Activated T-cell treated with anti-CD3 and anti-CD28 coated beads, Interleukin-2, amount 50 U/mL, for 4 hours (primary cell): ENCODE data around the gene AGBL1. TPM values are rescaled to one million over a fixed set of nuclear protein-coding genes. Genes with fewer than 3 reads are reported as not detected.

Source experiments
- ATAC-seq, 2 donors: fragments of 200-7000 bp; cut with Tn5 transposase; one replicate each; pipeline ENCODE4 v1.10.0; 2021
- DNase-seq: peaks from one replicate; pipeline ENCODE4 v3.0.0-alpha.2; 2020
- H3K27me3 Mint-ChIP-seq: one replicate; pipeline ENCODE4 v1.8.0; 2021; ENCODE audit warnings: low read depth, mixed read lengths
- H3K36me3 Mint-ChIP-seq: one replicate; pipeline ENCODE4 v1.8.0; 2022; ENCODE audit warnings: mixed read lengths; ENCODE audit not compliant: insufficient read depth
- H3K4me1 Mint-ChIP-seq: one replicate; pipeline ENCODE4 v1.8.0; 2021; ENCODE audit warnings: low read depth, mixed read lengths
- H3K4me3 Mint-ChIP-seq: one replicate; pipeline ENCODE4 v1.8.0; 2021; ENCODE audit warnings: mild to moderate bottlenecking, moderate library complexity, mixed read lengths
- H3K9me3 Mint-ChIP-seq: one replicate; pipeline ENCODE4 v1.8.0; 2021; ENCODE audit warnings: mixed read lengths
- total RNA-seq, 3 donors: library from RNA; stranded (reverse); gene quantifications; one replicate each; pipeline ENCODE4 v1.2.1, GENCODE V29; 2021

AGBL1 gene
- total RNA-seq, 3 donors from 2014 or later = 0.05 TPM; not detected in 2

- no peak overlapping the region for H3K4me3 Mint-ChIP-seq
- ATAC-seq = no peak
- no peak for DNase-seq
- no peaks in the 10 kb centered on the region for H3K27me3 Mint-ChIP-seq
- H3K9me3 Mint-ChIP-seq = no peaks in the 10 kb centered on the region
- peaks cover 4% of the 10 kb centered on the region for H3K36me3 Mint-ChIP-seq
- H3K4me1 Mint-ChIP-seq = peaks cover 14% of the 10 kb centered on the region
Measured at GRCh38 chr15:86645925-86646500, 566.3 kb downstream of the AGBL1 start.

GRCh38 chr15:86647810-86648440 is 568.3 kb downstream of the AGBL1 start:
- DNase-seq (no peak), ATAC-seq (peak; percentile 60 to 70)
- Mint-ChIP-seq H3K9me3 (no peaks in the 10 kb centered on the region), H3K36me3 (peaks cover 4% of the 10 kb centered on the region), H3K27me3 (no peaks in the 10 kb centered on the region), H3K4me3 (no peak overlapping the region), H3K4me1 (peaks cover 34% of the 10 kb centered on the region)

GRCh38 chr15:86649277-86649676 is 569.6 kb downstream of the AGBL1 start:
- peak; percentile 54 to 58 for ATAC-seq
- H3K4me3 Mint-ChIP-seq = no peak overlapping the region
- DNase-seq = no peak

GRCh38 chr15:86650094-86650493 is 570.4 kb downstream of the AGBL1 start:
- no peak for ATAC-seq
- Mint-ChIP-seq H3K4me1 (peaks cover 55% of the 10 kb centered on the region), H3K36me3 (peaks cover 4% of the 10 kb centered on the region), H3K27me3 (no peaks in the 10 kb centered on the region), H3K9me3 (no peaks in the 10 kb centered on the region), H3K4me3 (no peak overlapping the region)
- DNase-seq = no peak

More at GRCh38 chr15:86649277-86649676, 569.6 kb downstream of the AGBL1 start:
- no peaks in the 10 kb centered on the region for H3K27me3 Mint-ChIP-seq
- peaks cover 47% of the 10 kb centered on the region for H3K4me1 Mint-ChIP-seq
- H3K9me3 Mint-ChIP-seq = no peaks in the 10 kb centered on the region
- H3K36me3 Mint-ChIP-seq = peaks cover 4% of the 10 kb centered on the region

GRCh38 chr15:86653344-86654197 is 573.9 kb downstream of the AGBL1 start:
- H3K36me3 Mint-ChIP-seq = peaks cover 4% of the 10 kb centered on the region
- H3K4me1 Mint-ChIP-seq = peaks cover 76% of the 10 kb centered on the region
- ATAC-seq (peak; percentile 65 to 66), DNase-seq (no peak)
- no peaks in the 10 kb centered on the region for H3K27me3 Mint-ChIP-seq
- no peaks in the 10 kb centered on the region for H3K9me3 Mint-ChIP-seq
- peak overlapping the region; percentile 37 for H3K4me3 Mint-ChIP-seq

GRCh38 chr15:86654501-86654900 is 574.8 kb downstream of the AGBL1 start:
- ATAC-seq (no peak), DNase-seq (no peak)
- Mint-ChIP-seq H3K27me3 (no peaks in the 10 kb centered on the region), H3K4me3 (no peak overlapping the region), H3K9me3 (no peaks in the 10 kb centered on the region), H3K4me1 (peaks cover 75% of the 10 kb centered on the region), H3K36me3 (peaks cover 4% of the 10 kb centered on the region)

GRCh38 chr15:86657305-86657704 is 577.6 kb downstream of the AGBL1 start:
- H3K27me3 Mint-ChIP-seq = no peaks in the 10 kb centered on the region
- H3K36me3 Mint-ChIP-seq = no peaks in the 10 kb centered on the region
- no peaks in the 10 kb centered on the region for H3K9me3 Mint-ChIP-seq
- peaks cover 48% of the 10 kb centered on the region for H3K4me1 Mint-ChIP-seq
- no peak overlapping the region for H3K4me3 Mint-ChIP-seq
- no peak for DNase-seq
- no peak for ATAC-seq

- Mint-ChIP-seq H3K36me3 (no peaks in the 10 kb centered on the region), H3K27me3 (no peaks in the 10 kb centered on the region), H3K4me3 (no peak overlapping the region), H3K9me3 (no peaks in the 10 kb centered on the region), H3K4me1 (peaks cover 28% of the 10 kb centered on the region)
- no peak for ATAC-seq
- DNase-seq = no peak
Measured at GRCh38 chr15:86659724-86660411, 580.2 kb downstream of the AGBL1 start.

GRCh38 chr15:86661580-86661979 is 581.9 kb downstream of the AGBL1 start:
- ATAC-seq (no peak), DNase-seq (no peak)
- Mint-ChIP-seq H3K27me3 (no peaks in the 10 kb centered on the region), H3K36me3 (no peaks in the 10 kb centered on the region), H3K4me3 (no peak overlapping the region), H3K4me1 (peaks cover 11% of the 10 kb centered on the region), H3K9me3 (no peaks in the 10 kb centered on the region)

- DNase-seq (no peak), ATAC-seq (no peak)
- Mint-ChIP-seq H3K9me3 (no peaks in the 10 kb centered on the region), H3K27me3 (no peaks in the 10 kb centered on the region), H3K36me3 (no peaks in the 10 kb centered on the region), H3K4me3 (no peak overlapping the region), H3K4me1 (peaks cover 7% of the 10 kb centered on the region)
Measured at GRCh38 chr15:86663304-86663703, 583.6 kb downstream of the AGBL1 start.

GRCh38 chr15:86663979-86664378 is 584.3 kb downstream of the AGBL1 start:
- Mint-ChIP-seq H3K27me3 (no peaks in the 10 kb centered on the region), H3K36me3 (no peaks in the 10 kb centered on the region), H3K4me1 (peaks cover 7% of the 10 kb centered on the region), H3K9me3 (no peaks in the 10 kb centered on the region), H3K4me3 (no peak overlapping the region)
- ATAC-seq (no peak), DNase-seq (no peak)

GRCh38 chr15:86664581-86664980 is 584.9 kb downstream of the AGBL1 start:
- no peak overlapping the region for H3K4me3 Mint-ChIP-seq
- H3K27me3 Mint-ChIP-seq = no peaks in the 10 kb centered on the region
- no peak for DNase-seq
- H3K36me3 Mint-ChIP-seq = no peaks in the 10 kb centered on the region
- no peaks in the 10 kb centered on the region for H3K9me3 Mint-ChIP-seq
- H3K4me1 Mint-ChIP-seq = peaks cover 7% of the 10 kb centered on the region
- ATAC-seq = no peak

- no peak overlapping the region for H3K4me3 Mint-ChIP-seq
- ATAC-seq = no peak
- no peak for DNase-seq
- H3K9me3 Mint-ChIP-seq = no peaks in the 10 kb centered on the region
- no peaks in the 10 kb centered on the region for H3K36me3 Mint-ChIP-seq
- peaks cover 5% of the 10 kb centered on the region for H3K4me1 Mint-ChIP-seq
- H3K27me3 Mint-ChIP-seq = no peaks in the 10 kb centered on the region
Measured at GRCh38 chr15:86676002-86676401, 596.3 kb downstream of the AGBL1 start.

GRCh38 chr15:86677278-86677677 is 597.6 kb downstream of the AGBL1 start:
- no peaks in the 10 kb centered on the region for H3K36me3 Mint-ChIP-seq
- H3K27me3 Mint-ChIP-seq = no peaks in the 10 kb centered on the region
- no peak for DNase-seq
- no peak for ATAC-seq
- no peaks in the 10 kb centered on the region for H3K9me3 Mint-ChIP-seq
- peaks cover 5% of the 10 kb centered on the region for H3K4me1 Mint-ChIP-seq
- peak overlapping the region; percentile 17 for H3K4me3 Mint-ChIP-seq
